Inflammatory macrophage treated with lipopolysaccharide for 1 hour (primary cell): ENCODE results near the gene TOMM6.
A peak's percentile ranks its signal among the peaks of the same experiment; 100 is the strongest.

Experiments
- DNase-seq, 2 donors: peaks; one replicate each; pipeline ENCODE4 v3.0.0-alpha.2; 2020 to 2022

TOMM6 gene

GRCh38 chr6:41824571-41825569 is 37.4 kb downstream of the TOMM6 start:
- DNase-seq = peak; percentile 57 to 69

- DNase-seq = no peak
Measured at GRCh38 chr6:41826343-41827022, 39.0 kb downstream of the TOMM6 start.

GRCh38 chr6:41832263-41832662 is 44.8 kb downstream of the TOMM6 start:
- DNase-seq = no peak

GRCh38 chr6:41836022-41836659 is 48.6 kb downstream of the TOMM6 start:
- DNase-seq = no peak

GRCh38 chr6:41836660-41837052 is 49.2 kb downstream of the TOMM6 start:
- DNase-seq = no peak
